ENCODE results near the gene ANXA8.

- TF ChIP-seq POLR2A (IDR thresholded peaks at IDR 0.05; ENCODE audit: low read length) (no peak), GATA1 (IDR thresholded peaks at IDR 0.05; ENCODE audit: low read depth, low read length) (no peak)
Observed at GRCh38 chr10:47447209-47447608, 36.7 kb downstream of the ANXA8 start.
